ENCODE results near the gene CPSF4. TPM values are rescaled to one million over a fixed set of nuclear protein-coding genes. Genes with fewer than 3 reads are reported as not detected.
"Not testable (repeated sequence)": the region's sequence is repeated elsewhere in the genome, so short reads cannot be mapped to it uniquely, and the experiment has no call there.

Gene CPSF4
- total RNA-seq, 6 donors from 2014 or later: 23.0 to 49.2 (median 33.1) TPM

DNA sequence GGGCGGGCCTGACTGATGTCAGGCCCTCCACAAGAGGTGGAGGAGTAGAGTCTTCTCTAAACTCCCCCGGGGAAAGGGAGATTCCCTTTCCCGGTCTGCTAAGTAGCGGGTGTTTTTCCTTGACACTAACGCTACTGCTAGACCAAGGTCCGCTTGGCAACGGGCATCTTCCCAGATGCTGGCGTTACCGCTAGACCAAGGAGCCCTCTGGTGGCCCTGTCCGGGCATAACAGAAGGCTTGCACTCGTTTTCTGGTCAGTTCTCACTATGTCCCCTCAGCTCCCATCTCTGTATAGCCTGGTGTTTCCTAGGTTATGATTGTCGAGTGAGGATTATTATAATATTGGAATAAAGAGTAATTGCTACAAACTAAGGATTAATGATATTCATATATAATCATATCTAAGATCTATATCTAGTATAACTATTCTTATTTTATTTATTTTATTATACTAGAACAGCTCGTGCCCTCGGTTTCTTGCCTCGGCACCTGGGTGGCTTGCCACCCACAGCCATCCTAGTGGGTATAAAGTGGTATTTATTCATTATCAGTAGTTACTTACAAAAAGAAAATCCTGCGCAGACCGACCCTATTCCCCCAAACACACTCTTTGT lies 23.1 kb upstream of the CPSF4 start:
- TF ChIP-seq, protein P1, sequence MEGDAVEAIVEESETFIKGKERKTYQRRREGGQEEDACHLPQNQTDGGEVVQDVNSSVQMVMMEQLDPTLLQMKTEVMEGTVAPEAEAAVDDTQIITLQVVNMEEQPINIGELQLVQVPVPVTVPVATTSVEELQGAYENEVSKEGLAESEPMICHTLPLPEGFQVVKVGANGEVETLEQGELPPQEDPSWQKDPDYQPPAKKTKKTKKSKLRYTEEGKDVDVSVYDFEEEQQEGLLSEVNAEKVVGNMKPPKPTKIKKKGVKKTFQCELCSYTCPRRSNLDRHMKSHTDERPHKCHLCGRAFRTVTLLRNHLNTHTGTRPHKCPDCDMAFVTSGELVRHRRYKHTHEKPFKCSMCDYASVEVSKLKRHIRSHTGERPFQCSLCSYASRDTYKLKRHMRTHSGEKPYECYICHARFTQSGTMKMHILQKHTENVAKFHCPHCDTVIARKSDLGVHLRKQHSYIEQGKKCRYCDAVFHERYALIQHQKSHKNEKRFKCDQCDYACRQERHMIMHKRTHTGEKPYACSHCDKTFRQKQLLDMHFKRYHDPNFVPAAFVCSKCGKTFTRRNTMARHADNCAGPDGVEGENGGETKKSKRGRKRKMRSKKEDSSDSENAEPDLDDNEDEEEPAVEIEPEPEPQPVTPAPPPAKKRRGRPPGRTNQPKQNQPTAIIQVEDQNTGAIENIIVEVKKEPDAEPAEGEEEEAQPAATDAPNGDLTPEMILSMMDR (IDR thresholded peaks at IDR 0.05): peak; percentile 14 to 61 (median 50)
- WGBS, 2 donors: 69 to 76% methylated on average over 15 to 17 of the region's 17 CpGs
- H3K36me3 ChIP-seq: peaks cover 61 to 99% (median 89%) of the 10 kb centered on the region in 4 donors

DNA sequence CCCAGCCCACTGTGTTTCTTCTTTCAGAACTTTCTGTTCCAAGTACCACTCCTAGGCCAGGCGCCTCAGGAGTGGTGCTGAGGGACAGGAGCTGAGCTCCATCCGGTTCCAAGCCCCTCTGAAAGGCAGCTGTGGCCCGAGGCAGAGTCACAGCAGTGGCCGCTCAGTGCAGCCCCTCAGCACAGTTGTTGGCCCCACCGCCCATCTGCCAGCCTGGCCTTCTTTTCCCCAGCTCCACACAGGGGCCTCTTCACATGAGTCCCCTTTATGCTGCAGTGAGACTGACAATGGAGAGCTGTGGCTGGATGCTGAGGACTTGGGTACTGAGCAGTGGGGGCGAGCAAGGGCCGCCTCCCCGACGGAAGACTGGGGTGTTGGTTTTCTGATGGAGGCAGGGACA lies 20.5 kb upstream of the CPSF4 start:
- Histone ChIP-seq H3K4me1 (no peaks in the 10 kb centered on the region), H3K9me3 (no peaks in the 10 kb centered on the region), H3K27ac (no peak overlapping the region), H3K27me3 (no peaks in the 10 kb centered on the region), H3K4me3 (no peak overlapping the region), H3K36me3 (peaks cover 52 to 88% (median 76%) of the 10 kb centered on the region in 4 donors)
- TF ChIP-seq POLR2AphosphoS5 (IDR thresholded peaks at IDR 0.05) (no peak), EP300 (IDR thresholded peaks at IDR 0.05) (no peak), POLR2A (IDR thresholded peaks at IDR 0.05) (no peak)
- TF ChIP-seq, protein P1 (IDR thresholded peaks at IDR 0.05): no peak
- ATAC-seq (ENCODE audit: low FRiP score in 2 of 2) (no peak), DNase-seq (no peak)
- WGBS, 2 donors: 90 to 94% methylated on average over 2 to 9 of the region's 9 CpGs

More for the DNA sequence above, 23.1 kb upstream of the CPSF4 start:
- not testable (repeated sequence) for H3K27ac ChIP-seq; ATAC-seq (ENCODE audit: low FRiP score in 2 of 2); H3K9me3 ChIP-seq; H3K4me1 ChIP-seq; H3K27me3 ChIP-seq; H3K4me3 ChIP-seq
- peak in 1 of 2 donors; percentile 55 for DNase-seq

DNA sequence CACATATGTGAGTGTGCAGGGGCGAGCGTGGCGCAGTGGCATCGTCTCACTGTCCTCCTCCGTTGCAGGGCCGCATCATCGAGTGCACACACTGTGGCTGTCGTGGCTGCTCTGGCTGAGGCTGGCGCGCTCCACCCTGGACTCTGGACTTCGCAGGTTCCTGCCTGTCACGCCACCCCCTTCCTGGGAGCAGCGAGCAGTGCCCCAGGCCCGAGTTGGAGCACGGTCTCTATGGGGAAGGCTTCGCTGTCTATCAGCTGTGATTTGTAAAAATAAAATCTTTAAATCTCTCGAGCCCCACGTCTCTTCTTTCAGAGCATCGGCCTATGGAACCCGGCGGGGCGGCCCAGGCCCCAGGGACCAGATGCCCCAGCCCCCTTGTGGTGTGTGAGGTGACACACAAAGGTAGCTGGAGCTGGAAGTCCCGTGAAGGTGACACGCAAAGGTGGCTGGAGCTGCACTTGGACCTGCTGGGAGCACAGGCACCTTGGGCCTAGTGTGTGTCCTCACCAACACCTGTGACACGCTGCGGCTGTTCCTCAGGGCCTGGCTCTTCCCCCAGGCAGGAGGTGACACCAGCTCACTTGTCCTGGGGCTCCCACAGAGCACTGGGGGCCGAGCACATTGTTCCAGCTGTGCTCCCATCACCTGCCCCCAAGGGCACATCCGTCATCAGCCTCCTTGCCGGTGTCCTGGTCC lies 19.3 kb upstream of the CPSF4 start:
- Histone ChIP-seq H3K4me3 (no peak overlapping the region), H3K4me1 (no peaks in the 10 kb centered on the region), H3K9me3 (no peaks in the 10 kb centered on the region), H3K27ac (no peak overlapping the region), H3K36me3 (peaks cover 43 to 91% (median 75%) of the 10 kb centered on the region in 4 donors), H3K27me3 (no peaks in the 10 kb centered on the region)
- TF ChIP-seq, protein P1 (IDR thresholded peaks at IDR 0.05): no peak
- no peak for TF ChIP-seq POLR2A (IDR thresholded peaks at IDR 0.05)
- TF ChIP-seq POLR2AphosphoS5 (IDR thresholded peaks at IDR 0.05): no peak
- no peak for TF ChIP-seq EP300 (IDR thresholded peaks at IDR 0.05)
- 89 to 93% methylated on average over 24 to 26 of the region's 29 CpGs for WGBS, 2 donors
- peak in 1 of 2 donors; percentile 74 for DNase-seq
- peak in 1 of 2 donors; percentile 42 for ATAC-seq (ENCODE audit: low FRiP score in 2 of 2)

DNA sequence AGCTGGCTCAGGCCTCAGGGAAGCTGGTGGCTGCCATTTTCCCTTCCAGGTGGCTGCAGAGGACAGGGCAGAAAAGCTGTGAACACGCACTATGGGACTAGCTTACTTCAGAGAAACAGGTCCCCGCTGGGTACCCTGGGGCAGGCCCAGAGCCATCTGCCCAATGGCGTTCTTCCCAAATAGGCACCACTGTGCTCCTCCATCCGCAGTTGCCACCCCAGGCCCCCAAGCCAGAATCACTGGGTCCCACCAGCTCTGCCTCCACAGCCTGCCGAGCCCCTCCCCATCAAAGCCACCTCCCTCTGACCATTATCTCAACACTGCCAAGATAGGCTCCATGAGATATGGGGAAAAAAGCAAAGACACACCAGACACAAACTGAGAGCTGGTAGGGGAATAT lies 18.5 kb upstream of the CPSF4 start:
- Histone ChIP-seq H3K4me3 (no peak overlapping the region), H3K27ac (no peak overlapping the region), H3K27me3 (no peaks in the 10 kb centered on the region), H3K36me3 (peaks cover 41 to 91% (median 77%) of the 10 kb centered on the region in 4 donors), H3K9me3 (no peaks in the 10 kb centered on the region), H3K4me1 (no peaks in the 10 kb centered on the region)
- no peak for DNase-seq
- TF ChIP-seq EP300 (IDR thresholded peaks at IDR 0.05): no peak
- no peak for TF ChIP-seq POLR2AphosphoS5 (IDR thresholded peaks at IDR 0.05)
- TF ChIP-seq, protein P1 (IDR thresholded peaks at IDR 0.05): no peak
- WGBS, 2 donors: 94 to 97% methylated on average over 4 to 5 of the region's 5 CpGs
- no peak for ATAC-seq (ENCODE audit: low FRiP score in 2 of 2)
